ENCODE data around the gene LRRC8D. TPM values are rescaled to one million over a fixed set of nuclear protein-coding genes. Genes with fewer than 3 reads are reported as not detected.

LRRC8D gene
- total and polyA plus RNA-seq, 4 donors: 7.1 to 17.4 (median 14.4) TPM

DNA sequence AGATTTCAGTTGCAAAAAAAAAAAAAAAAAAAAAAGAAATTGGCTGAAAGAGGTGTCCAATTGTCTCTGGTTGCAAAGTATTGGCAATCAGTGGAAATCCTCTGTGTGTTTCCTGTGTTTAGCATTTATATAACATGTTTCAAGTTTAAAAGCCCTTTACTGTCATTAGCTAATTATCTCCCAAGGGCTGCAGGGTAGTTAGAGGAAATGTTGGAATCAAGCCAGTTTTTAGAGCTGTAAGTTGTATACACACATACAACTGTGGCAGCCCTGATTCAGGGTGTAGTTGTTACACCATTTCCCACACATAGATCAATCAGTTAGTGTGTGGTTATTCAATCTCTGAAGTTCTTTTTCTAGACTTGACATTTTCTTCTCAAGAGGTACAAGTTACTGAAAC lies 165.2 kb downstream of the LRRC8D start:
- H3K4me3 ChIP-seq (ENCODE audit: low read depth in 1 of 3, low read length in 3 of 3): no peak overlapping the region
- peaks cover 0 to 17% (median 4%) of the 10 kb centered on the region in 4 donors for H3K4me1 ChIP-seq (ENCODE audit: control insufficient read depth in 4 of 4, insufficient read depth in 4 of 4, low read length in 3 of 4)
- no peak overlapping the region for H3K27ac ChIP-seq (ENCODE audit: low read depth in 1 of 2, low read length in 2 of 2)
- no peak for TF ChIP-seq HNF4A (conservative IDR thresholded peaks at IDR 0.05)
- TF ChIP-seq EGR1 (IDR thresholded peaks at IDR 0.05; ENCODE audit: low read depth in 2 of 2): no peak
- no peak for TF ChIP-seq RXRA (IDR thresholded peaks at IDR 0.05)
- no peak for TF ChIP-seq ZBTB33 (IDR thresholded peaks at IDR 0.05)
- TF ChIP-seq RAD21 (IDR thresholded peaks at IDR 0.05): no peak
- no peak for TF ChIP-seq SP1 (IDR thresholded peaks at IDR 0.05)
- TF ChIP-seq FOXA1 (IDR thresholded peaks at IDR 0.05): no peak
- TF ChIP-seq TAF1 (conservative IDR thresholded peaks at IDR 0.05): no peak
- TF ChIP-seq MAX (IDR thresholded peaks at IDR 0.05): no peak
- no peak for TF ChIP-seq JUND (IDR thresholded peaks at IDR 0.05)
- TF ChIP-seq NR2F2 (IDR thresholded peaks at IDR 0.05): no peak
- TF ChIP-seq HNF4G (IDR thresholded peaks at IDR 0.05): no peak
- no peak for TF ChIP-seq YY1 (IDR thresholded peaks at IDR 0.05)
- TF ChIP-seq CTCF (IDR thresholded peaks at IDR 0.05; ENCODE audit: low read depth, low read length, missing input control): no peak
- TF ChIP-seq, protein P1, sequence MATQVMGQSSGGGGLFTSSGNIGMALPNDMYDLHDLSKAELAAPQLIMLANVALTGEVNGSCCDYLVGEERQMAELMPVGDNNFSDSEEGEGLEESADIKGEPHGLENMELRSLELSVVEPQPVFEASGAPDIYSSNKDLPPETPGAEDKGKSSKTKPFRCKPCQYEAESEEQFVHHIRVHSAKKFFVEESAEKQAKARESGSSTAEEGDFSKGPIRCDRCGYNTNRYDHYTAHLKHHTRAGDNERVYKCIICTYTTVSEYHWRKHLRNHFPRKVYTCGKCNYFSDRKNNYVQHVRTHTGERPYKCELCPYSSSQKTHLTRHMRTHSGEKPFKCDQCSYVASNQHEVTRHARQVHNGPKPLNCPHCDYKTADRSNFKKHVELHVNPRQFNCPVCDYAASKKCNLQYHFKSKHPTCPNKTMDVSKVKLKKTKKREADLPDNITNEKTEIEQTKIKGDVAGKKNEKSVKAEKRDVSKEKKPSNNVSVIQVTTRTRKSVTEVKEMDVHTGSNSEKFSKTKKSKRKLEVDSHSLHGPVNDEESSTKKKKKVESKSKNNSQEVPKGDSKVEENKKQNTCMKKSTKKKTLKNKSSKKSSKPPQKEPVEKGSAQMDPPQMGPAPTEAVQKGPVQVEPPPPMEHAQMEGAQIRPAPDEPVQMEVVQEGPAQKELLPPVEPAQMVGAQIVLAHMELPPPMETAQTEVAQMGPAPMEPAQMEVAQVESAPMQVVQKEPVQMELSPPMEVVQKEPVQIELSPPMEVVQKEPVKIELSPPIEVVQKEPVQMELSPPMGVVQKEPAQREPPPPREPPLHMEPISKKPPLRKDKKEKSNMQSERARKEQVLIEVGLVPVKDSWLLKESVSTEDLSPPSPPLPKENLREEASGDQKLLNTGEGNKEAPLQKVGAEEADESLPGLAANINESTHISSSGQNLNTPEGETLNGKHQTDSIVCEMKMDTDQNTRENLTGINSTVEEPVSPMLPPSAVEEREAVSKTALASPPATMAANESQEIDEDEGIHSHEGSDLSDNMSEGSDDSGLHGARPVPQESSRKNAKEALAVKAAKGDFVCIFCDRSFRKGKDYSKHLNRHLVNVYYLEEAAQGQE (IDR thresholded peaks at IDR 0.05): no peak
- no peak for TF ChIP-seq ATF3 (IDR thresholded peaks at IDR 0.05)
- no peak for TF ChIP-seq FOXA2 (IDR thresholded peaks at IDR 0.05)
- TF ChIP-seq GABPA (IDR thresholded peaks at IDR 0.05 in 1 of 2, conservative IDR thresholded peaks at IDR 0.05 in 1 of 2): no peak
- no peaks in the 10 kb centered on the region for H3K9me3 ChIP-seq (ENCODE audit: control insufficient read depth in 4 of 4, low read length in 3 of 4)
- DNase-seq (ENCODE audit: low spot score): no peak
- no peak overlapping the region for H3K9ac ChIP-seq (ENCODE audit: low read depth in 1 of 2, low read length in 2 of 2)
- H3K27me3 ChIP-seq (ENCODE audit: control insufficient read depth in 4 of 4, insufficient read depth in 4 of 4, low read length in 3 of 4): no peaks in the 10 kb centered on the region
- no peaks in the 10 kb centered on the region for H3K36me3 ChIP-seq (ENCODE audit: control insufficient read depth in 4 of 4, insufficient read depth in 3 of 4, low read depth in 1 of 4, low read length in 3 of 4)

Other genes starting within 250 kb of the LRRC8D start
- 1 to 10 TPM; 2.0 to 3.5 TPM for gene LRRC8C, start 187.9 kb upstream of the LRRC8D start, total RNA-seq
- under 1 TPM; 0.63 to 0.90 TPM for gene LRRC8C, start 187.9 kb upstream of the LRRC8D start, polyA plus RNA-seq
- gene ZNF326, start 174.1 kb downstream of the LRRC8D start, total RNA-seq: 10 to 100 TPM; 11.6 to 14.6 TPM
- 10 to 100 TPM in 1 of 2 donors, 1 to 10 TPM in 1; 6.5 to 10.2 TPM for gene ZNF326, start 174.1 kb downstream of the LRRC8D start, polyA plus RNA-seq

All from liver (tissue), 9 donors.